ENCODE results near the gene DNAJC24. TPM values are rescaled to one million over a fixed set of nuclear protein-coding genes. Genes with fewer than 3 reads are reported as not detected.

DNAJC24 gene
- polyA plus RNA-seq, 3 donors, result 20.7 to 29.9 (median 22.9) TPM

- no peak for DNase-seq (ENCODE audit: extremely low read depth in 1 of 11, low read depth in 9 of 11, low spot score in 4 of 11)
Observed at GRCh38 chr11:31455177-31455576, 85.5 kb downstream of the DNAJC24 start.

- DNase-seq (ENCODE audit: extremely low read depth in 1 of 11, low read depth in 9 of 11, low spot score in 4 of 11), result no peak
Observed at GRCh38 chr11:31464436-31464835, 94.8 kb downstream of the DNAJC24 start.

- no peak for DNase-seq (ENCODE audit: extremely low read depth in 1 of 11, low read depth in 9 of 11, low spot score in 4 of 11)
Observed at GRCh38 chr11:31474083-31474482, 104.4 kb downstream of the DNAJC24 start.

- no peak for DNase-seq (ENCODE audit: extremely low read depth in 1 of 11, low read depth in 9 of 11, low spot score in 4 of 11)
Observed at GRCh38 chr11:31477528-31478222, 108.0 kb downstream of the DNAJC24 start.

DNA sequence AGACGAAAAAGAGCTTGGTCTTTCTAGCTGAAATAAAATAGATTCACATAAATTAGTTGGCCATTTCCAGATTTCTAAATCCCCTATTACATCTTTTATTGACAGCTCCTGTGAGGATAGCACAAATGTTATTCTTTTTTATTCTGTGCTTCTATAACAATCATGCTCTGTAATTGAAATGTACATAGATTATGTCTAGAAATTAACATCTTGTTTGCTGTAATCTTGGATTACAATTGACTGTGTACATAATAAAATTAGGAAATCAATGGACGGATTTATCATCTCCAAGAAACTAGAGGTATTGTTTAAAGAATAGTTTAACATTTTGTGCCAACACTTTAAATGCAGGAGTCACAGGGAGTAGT, 108.5 kb downstream of the DNAJC24 start:
- no peak for DNase-seq (ENCODE audit: extremely low read depth in 1 of 11, low read depth in 9 of 11, low spot score in 4 of 11)

DNA sequence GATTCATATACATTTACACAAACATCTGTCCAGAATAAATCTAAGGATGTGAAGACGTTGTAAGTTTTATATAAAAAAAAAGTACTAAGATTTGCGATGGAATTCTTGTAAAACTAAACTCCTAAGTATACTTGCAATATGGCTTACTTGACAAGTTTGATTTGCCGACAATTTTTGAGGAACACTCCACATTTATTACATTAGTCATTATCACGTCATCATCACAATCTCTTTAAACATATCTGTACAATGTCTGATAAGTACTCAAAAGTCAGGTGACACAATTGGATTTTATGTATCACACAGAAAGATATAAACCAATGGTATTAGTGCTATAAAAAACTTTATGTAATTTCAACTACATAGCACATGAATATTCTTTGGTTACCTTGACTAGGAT, 109.4 kb downstream of the DNAJC24 start:
- no peak for DNase-seq (ENCODE audit: extremely low read depth in 1 of 11, low read depth in 9 of 11, low spot score in 4 of 11)

GRCh38 chr11:31480930-31481329, 111.3 kb downstream of the DNAJC24 start:
- DNase-seq (ENCODE audit: extremely low read depth in 1 of 11, low read depth in 9 of 11, low spot score in 4 of 11), result no peak

Other genes with a start within 250 kb of the DNAJC24 start
- 1 to 10 TPM; 3.3 to 5.7 (median 4.7) TPM for gene DCDC1, start 121 bp upstream of the DNAJC24 start, polyA plus RNA-seq (ENCODE audit: insufficient read length in 3 of 3)
- gene IMMP1L, start 139.8 kb downstream of the DNAJC24 start, polyA plus RNA-seq (ENCODE audit: insufficient read length in 3 of 3), result 10 to 100 TPM; 45.4 to 50.9 (median 50.2) TPM
- gene ELP4, start 139.9 kb downstream of the DNAJC24 start, polyA plus RNA-seq (ENCODE audit: insufficient read length in 3 of 3), result 10 to 100 TPM; 24.6 to 25.1 (median 24.8) TPM